H1 (cell line): ENCODE results near the gene SBF2.

Source experiments
- CEBPB ChIP-seq: IDR thresholded peaks from 2 replicates; pipeline ENCODE4 v1.6.1; 2012; ENCODE audit warnings: low read depth, low read length
- JUND ChIP-seq: IDR thresholded peaks from 2 replicates; pipeline ENCODE4 v1.6.1; 2011; ENCODE audit warnings: mild to moderate bottlenecking, improper control_type of control experiment, low read length
- SP2 ChIP-seq: IDR thresholded peaks from 2 replicates; pipeline ENCODE4 v1.6.1; 2012; ENCODE audit warnings: mild to moderate bottlenecking, low read length, inconsistent platforms
- TF ChIP-seq, protein P1 (sequence below): IDR thresholded peaks from 2 replicates; pipeline ENCODE4 v1.6.1; 2012; ENCODE audit warnings: low read length, inconsistent platforms
- TF ChIP-seq, protein P2 (sequence below), 3 experiments: IDR thresholded peaks; 1 replicate in 2 of 3; 2 replicates in 1 of 3; pipeline versions ENCODE4 v1.5.1 to v1.6.1; 2011; ENCODE audit warnings: low read length in 3 of 3, mild to moderate bottlenecking in 3 of 3, inconsistent platforms in 2 of 3, low read depth in 1 of 3, moderate library complexity in 1 of 3; ENCODE audit not compliant: insufficient read depth in 1 of 3; ENCODE audit errors: control extremely low read depth in 1 of 3

DNA sequence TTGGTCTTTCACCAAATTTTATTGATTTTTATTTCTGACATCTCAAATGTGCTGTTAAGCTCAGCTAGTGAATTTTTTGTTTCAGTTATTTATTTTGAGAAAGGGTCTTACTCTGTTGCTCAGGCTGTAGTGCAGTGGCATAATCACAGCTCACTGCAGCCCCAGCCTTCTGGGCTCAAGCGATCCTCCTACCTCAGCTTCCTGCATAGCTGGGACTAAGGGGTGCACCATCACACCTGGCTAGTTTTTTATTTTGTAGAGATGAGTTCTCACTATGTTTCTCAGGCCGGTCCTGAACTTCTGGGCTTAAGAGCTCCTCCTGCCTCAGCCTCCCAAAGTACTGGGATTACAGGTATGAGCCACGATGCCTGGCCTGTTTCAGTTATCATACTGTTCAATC lies 282.0 kb downstream of the SBF2 start:
- TF ChIP-seq, protein P1, sequence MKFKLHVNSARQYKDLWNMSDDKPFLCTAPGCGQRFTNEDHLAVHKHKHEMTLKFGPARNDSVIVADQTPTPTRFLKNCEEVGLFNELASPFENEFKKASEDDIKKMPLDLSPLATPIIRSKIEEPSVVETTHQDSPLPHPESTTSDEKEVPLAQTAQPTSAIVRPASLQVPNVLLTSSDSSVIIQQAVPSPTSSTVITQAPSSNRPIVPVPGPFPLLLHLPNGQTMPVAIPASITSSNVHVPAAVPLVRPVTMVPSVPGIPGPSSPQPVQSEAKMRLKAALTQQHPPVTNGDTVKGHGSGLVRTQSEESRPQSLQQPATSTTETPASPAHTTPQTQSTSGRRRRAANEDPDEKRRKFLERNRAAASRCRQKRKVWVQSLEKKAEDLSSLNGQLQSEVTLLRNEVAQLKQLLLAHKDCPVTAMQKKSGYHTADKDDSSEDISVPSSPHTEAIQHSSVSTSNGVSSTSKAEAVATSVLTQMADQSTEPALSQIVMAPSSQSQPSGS = no peak
- no peak for TF ChIP-seq SP2
- TF ChIP-seq, protein P2, sequence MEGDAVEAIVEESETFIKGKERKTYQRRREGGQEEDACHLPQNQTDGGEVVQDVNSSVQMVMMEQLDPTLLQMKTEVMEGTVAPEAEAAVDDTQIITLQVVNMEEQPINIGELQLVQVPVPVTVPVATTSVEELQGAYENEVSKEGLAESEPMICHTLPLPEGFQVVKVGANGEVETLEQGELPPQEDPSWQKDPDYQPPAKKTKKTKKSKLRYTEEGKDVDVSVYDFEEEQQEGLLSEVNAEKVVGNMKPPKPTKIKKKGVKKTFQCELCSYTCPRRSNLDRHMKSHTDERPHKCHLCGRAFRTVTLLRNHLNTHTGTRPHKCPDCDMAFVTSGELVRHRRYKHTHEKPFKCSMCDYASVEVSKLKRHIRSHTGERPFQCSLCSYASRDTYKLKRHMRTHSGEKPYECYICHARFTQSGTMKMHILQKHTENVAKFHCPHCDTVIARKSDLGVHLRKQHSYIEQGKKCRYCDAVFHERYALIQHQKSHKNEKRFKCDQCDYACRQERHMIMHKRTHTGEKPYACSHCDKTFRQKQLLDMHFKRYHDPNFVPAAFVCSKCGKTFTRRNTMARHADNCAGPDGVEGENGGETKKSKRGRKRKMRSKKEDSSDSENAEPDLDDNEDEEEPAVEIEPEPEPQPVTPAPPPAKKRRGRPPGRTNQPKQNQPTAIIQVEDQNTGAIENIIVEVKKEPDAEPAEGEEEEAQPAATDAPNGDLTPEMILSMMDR (IDR thresholded peaks at IDR 0.05; ENCODE audit: control extremely low read depth in 1 of 3, insufficient read depth in 1 of 3, low read depth in 1 of 3, low read length in 3 of 3) = no peak
- no peak for TF ChIP-seq CEBPB
- no peak for TF ChIP-seq JUND
